Heart left ventricle (tissue), 13 donors: ENCODE results near the gene SSBP3.

Source experiments
- CTCF ChIP-seq, 12 donors: fragments of 200-600 bp; sonication (generic) in 4 of 12; IDR thresholded peaks; one replicate each; pipeline versions ENCODE4 v1.5.0 to v1.8.0; 2018 to 2022; ENCODE audit warnings: antibody characterized with exemption in 12 of 12, mild to moderate bottlenecking in 5 of 12
- POLR2A ChIP-seq, 2 donors: fragments of 450-650 bp; IDR thresholded peaks; one replicate each; pipeline ENCODE4 v1.6.1; 2017; ENCODE audit warnings: antibody characterized with exemption in 2 of 2, mild to moderate bottlenecking in 2 of 2, moderate library complexity in 2 of 2
- donor health status: ischemic (EF 13 %, LVEDD 7.1; RV severe dilation, severe dysfunction).
- donor health status: DM: no; HTN: yes; CAD: no.
- donor health status: DM: no; HTN: no; CAD: no.
- donor health status: ischemic (EF 25% LVEDD 6.9; RV normal size, moderate dysfunction).
- donor health status: ischemic (EF 25% LVEDD 5.7; RV mildly dilated, moderate dysfunction).
- donor health status: ischemic (EF 35%, LVEDD 5.7; RV mildly dilated, moderate dysfunction).
- donor health status: nonischemic (EF 11% LVEDD 7.7; RV severe dilation, severe dysfunction).
- donor health status: DM: yes; HTN: yes; CAD: no.
- donor health status: PGD.
- donor health status: ischemic (EF 29% LVEDD 5.4; RV normal size, mild dysfunction).
- donor health status: nonischemic (EF 23%, LVEDD 6.1; RV moderate dilation, normal function).

GRCh38 chr1:54302549-54302948 lies 103.6 kb downstream of the SSBP3 start:
- no peak for TF ChIP-seq CTCF (IDR thresholded peaks at IDR 0.05)
- TF ChIP-seq POLR2A (IDR thresholded peaks at IDR 0.05): no peak
